WTC11 (cell line): Measurements from ENCODE around the gene FATE1.

Source experiments
- ATF3 ChIP-seq: sonication (generic); formaldehyde crosslinking; conservative IDR thresholded peaks from 2 replicates; pipeline ENCODE4 v1.8.1; 2022; ENCODE audit warnings: mild to moderate bottlenecking, missing genetic modification reagents
- CBFB ChIP-seq: sonication (generic); formaldehyde crosslinking; IDR thresholded peaks from 2 replicates; pipeline ENCODE4 v1.8.1; 2022; ENCODE audit warnings: mild to moderate bottlenecking, low read depth, missing genetic modification reagents
- CTCF ChIP-seq: fragments of 200-600 bp; IDR thresholded peaks from 2 replicates; pipeline ENCODE4 v1.8.0; 2022; ENCODE audit warnings: antibody characterized with exemption
- E2F1 ChIP-seq: sonication (generic); formaldehyde crosslinking; IDR thresholded peaks from 2 replicates; pipeline ENCODE4 v1.8.0; 2022; ENCODE audit warnings: mild to moderate bottlenecking, missing genetic modification reagents
- IRF1 ChIP-seq: sonication (generic); formaldehyde crosslinking; IDR thresholded peaks from 2 replicates; pipeline ENCODE4 v1.8.0; 2023; ENCODE audit warnings: missing genetic modification reagents
- MLX ChIP-seq: sonication (generic); formaldehyde crosslinking; IDR thresholded peaks from 2 replicates; pipeline ENCODE4 v1.8.1; 2023; ENCODE audit warnings: mild to moderate bottlenecking, missing genetic modification reagents, moderate library complexity
- ZBTB21 ChIP-seq: sonication (generic); formaldehyde crosslinking; IDR thresholded peaks from 2 replicates; pipeline ENCODE4 v1.8.1; 2023; ENCODE audit warnings: mild to moderate bottlenecking, missing genetic modification reagents, borderline replicate concordance
- ZNF281 ChIP-seq: sonication (generic); formaldehyde crosslinking; IDR thresholded peaks from 2 replicates; pipeline ENCODE4 v1.8.0; 2023; ENCODE audit warnings: mild to moderate bottlenecking, missing genetic modification reagents
- ZNF425 ChIP-seq: fragments of 250-450 bp; sonication (Bioruptor Pico); conservative IDR thresholded peaks from 2 replicates; pipeline ENCODE4 v1.9.0; 2021; ENCODE audit warnings: mild to moderate bottlenecking

- TF ChIP-seq MLX, result no peak
- no peak for TF ChIP-seq CBFB (CRISPR knock-in tag)
- no peak for TF ChIP-seq ATF3
- TF ChIP-seq CTCF, result no peak
- TF ChIP-seq IRF1, result no peak
- no peak for TF ChIP-seq ZNF281
- no peak for TF ChIP-seq ZNF425 (CRISPR knock-in tag)
- TF ChIP-seq ZBTB21, result no peak
- TF ChIP-seq E2F1 (CRISPR knock-in tag), result no peak
Measured at GRCh38 chrX:151752847-151753246, 37.0 kb downstream of the FATE1 start.
